Brain pericyte (primary cell): ENCODE measurements around the gene NEB.

Experiments
- DNase-seq: peaks from one replicate; pipeline ENCODE4 v3.0.0-alpha.2; 2012; ENCODE audit warnings: low read depth, low spot score

The NEB gene, protein sequence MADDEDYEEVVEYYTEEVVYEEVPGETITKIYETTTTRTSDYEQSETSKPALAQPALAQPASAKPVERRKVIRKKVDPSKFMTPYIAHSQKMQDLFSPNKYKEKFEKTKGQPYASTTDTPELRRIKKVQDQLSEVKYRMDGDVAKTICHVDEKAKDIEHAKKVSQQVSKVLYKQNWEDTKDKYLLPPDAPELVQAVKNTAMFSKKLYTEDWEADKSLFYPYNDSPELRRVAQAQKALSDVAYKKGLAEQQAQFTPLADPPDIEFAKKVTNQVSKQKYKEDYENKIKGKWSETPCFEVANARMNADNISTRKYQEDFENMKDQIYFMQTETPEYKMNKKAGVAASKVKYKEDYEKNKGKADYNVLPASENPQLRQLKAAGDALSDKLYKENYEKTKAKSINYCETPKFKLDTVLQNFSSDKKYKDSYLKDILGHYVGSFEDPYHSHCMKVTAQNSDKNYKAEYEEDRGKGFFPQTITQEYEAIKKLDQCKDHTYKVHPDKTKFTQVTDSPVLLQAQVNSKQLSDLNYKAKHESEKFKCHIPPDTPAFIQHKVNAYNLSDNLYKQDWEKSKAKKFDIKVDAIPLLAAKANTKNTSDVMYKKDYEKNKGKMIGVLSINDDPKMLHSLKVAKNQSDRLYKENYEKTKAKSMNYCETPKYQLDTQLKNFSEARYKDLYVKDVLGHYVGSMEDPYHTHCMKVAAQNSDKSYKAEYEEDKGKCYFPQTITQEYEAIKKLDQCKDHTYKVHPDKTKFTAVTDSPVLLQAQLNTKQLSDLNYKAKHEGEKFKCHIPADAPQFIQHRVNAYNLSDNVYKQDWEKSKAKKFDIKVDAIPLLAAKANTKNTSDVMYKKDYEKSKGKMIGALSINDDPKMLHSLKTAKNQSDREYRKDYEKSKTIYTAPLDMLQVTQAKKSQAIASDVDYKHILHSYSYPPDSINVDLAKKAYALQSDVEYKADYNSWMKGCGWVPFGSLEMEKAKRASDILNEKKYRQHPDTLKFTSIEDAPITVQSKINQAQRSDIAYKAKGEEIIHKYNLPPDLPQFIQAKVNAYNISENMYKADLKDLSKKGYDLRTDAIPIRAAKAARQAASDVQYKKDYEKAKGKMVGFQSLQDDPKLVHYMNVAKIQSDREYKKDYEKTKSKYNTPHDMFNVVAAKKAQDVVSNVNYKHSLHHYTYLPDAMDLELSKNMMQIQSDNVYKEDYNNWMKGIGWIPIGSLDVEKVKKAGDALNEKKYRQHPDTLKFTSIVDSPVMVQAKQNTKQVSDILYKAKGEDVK (N-terminal part only)

DNA sequence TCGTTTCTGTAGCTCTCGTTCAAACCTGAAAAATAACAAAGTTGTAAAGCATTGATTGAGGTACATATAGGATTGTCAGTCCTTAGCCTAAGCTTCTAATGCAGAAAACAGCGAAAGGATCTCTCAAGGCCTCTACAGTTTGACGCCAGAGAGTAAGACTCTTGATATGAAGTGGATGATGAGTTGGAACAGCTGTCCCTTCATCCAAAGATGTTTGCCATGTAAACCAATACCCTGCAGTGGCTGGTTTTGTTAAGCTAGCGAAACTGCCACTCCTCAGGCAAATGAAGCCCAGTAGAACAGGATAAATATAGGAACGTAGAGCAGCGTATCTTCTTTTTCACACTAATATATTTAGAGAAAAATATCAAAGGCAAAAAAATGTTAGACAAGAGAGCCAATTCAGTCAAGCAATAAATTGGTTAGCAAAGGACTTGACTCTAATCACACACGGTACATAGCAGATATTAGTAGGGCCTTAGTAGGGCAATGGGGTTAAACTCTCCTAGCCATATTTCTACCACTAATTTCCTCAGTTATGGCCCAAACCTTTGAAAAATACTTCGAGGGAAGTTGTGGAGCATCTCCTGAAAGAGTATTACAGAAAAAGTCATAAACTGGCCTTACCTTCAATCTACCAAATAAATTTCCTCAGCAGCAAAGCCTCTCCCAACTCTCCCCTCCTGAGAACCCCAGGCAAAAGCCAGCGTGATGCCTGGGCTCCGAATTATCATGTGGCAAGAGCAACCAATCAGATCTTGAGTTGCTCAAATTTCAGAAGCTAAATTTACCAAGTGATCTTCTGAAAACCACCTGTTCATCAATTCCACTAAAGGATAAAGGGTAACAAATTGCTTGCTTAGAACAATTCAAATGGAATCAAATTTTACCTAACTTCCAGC is at the start of gene NEB:
TSS of gene NEB (minus strand) at position 706 of the 902 bp plus-strand sequence. CDS start 1,320 bp downstream, outside the sequence.
- no peak for DNase-seq

DNA sequence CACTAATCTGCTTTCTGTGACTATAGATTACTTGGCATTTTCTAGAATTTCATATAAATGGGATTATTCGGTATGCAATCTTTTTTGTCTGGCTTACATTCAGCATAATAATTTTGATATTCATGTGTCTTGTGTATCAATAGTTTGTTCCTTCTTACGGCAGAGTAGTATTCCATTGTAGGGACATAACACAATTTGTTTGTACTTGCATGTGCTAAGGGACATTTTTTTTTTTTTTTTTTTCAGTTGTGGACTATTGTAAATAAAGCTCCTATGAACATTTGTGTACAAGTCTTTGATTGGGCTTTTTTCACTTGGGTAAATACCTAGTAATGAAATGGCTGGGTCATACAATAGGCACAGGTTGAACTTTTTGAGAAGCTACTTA is 48.9 kb upstream of the NEB start:
- DNase-seq, result no peak

GRCh38 chr2:151782378-151783132 is 48.3 kb upstream of the NEB start:
- no peak for DNase-seq

GRCh38 chr2:151781642-151782041 is 47.4 kb upstream of the NEB start:
- no peak for DNase-seq

- DNase-seq, result no peak
Observed at GRCh38 chr2:151780938-151781337, 46.7 kb upstream of the NEB start.

GRCh38 chr2:151777935-151778334 is 43.7 kb upstream of the NEB start:
- DNase-seq, result no peak

- DNase-seq, result no peak
Observed at GRCh38 chr2:151777487-151777886, 43.2 kb upstream of the NEB start.

DNA sequence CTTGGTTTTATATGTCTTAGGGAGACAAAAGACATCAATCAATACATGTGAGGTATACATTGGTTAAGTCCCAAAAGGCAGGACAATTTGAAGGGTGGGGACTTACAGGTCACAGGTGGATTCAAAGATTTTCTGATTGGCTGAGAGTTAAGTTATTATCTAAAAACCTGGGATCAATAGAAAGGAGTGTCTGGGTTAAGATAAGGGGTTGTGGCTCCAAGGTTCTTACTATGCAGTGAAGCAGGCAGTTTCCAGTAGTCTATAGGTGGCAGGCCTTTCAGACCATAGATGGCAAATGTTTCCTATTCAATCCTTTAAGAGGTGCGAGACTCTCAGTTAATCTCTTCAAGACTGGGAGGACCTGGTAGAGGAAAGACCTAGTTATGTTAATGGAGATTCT is 42.1 kb upstream of the NEB start:
- no peak for DNase-seq

- no peak for DNase-seq
Observed at GRCh38 chr2:151775057-151775740, 40.9 kb upstream of the NEB start.

GRCh38 chr2:151774506-151774905 is 40.2 kb upstream of the NEB start:
- DNase-seq, result no peak

GRCh38 chr2:151771599-151772358 is 37.5 kb upstream of the NEB start:
- no peak for DNase-seq

GRCh38 chr2:151770995-151771394 is 36.7 kb upstream of the NEB start:
- DNase-seq, result no peak

DNA sequence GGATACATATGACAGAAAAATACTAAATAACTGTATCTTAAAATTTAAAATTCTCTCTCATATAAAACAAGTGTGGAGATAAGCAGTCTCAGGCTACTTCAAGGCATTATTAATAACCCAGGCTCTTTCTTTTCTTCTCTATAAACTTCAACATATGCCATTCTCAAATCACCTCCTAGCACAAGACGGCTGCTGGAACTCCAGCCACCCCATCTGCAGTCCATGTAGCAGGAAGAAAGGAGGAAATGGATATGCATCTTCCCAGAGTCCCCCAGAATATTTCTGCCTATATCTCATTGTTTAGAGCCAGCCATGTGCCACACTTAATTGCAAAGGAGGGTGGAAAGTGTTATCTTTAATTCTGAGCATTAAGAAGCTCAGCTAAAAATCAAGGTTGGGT is 35.3 kb upstream of the NEB start:
- DNase-seq, result no peak

GRCh38 chr2:151767536-151767935 is 33.3 kb upstream of the NEB start:
- no peak for DNase-seq

GRCh38 chr2:151766437-151767153 is 32.3 kb upstream of the NEB start:
- DNase-seq, result no peak

GRCh38 chr2:151765760-151766410 is 31.6 kb upstream of the NEB start:
- no peak for DNase-seq

DNA sequence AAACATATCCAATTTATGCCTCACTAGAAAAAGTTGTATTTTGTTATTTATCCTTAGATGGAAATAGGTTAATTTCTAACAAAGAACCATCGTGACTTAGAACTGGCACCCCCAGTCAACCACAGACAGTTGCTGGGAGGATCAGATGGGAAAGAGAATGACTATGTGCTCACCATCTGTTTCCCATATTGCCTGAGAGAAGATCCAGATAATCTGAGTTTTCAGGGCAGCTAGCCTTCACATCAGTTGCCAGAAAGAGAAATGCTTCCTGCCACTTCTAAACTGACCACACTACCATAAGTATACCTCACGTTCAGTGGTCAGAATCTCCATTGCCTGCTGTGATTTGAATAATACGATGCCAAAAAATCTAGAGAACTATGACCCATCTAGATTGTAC is 28.4 kb upstream of the NEB start:
- no peak for DNase-seq

DNA sequence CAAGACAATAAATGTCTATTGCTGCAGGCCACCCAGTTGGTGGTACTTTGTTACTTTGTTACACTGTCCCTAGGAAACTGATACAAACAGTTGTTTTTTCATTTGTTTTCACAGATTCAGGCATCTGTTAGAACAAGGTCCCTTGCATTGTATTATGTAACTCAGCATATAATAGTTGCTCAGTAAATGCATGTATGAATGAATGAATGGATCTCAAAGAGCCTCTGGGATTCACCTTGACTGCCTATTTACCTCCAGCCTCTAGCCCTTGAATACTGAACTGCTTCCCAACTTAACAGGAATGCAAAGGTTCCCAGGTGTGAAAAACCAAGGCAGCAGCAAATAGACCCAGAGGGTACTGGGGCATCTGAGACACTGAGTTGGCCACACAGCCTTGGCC is 27.4 kb upstream of the NEB start:
- DNase-seq, result no peak
